ENCODE data around the gene KSR1. TPM values are rescaled to one million over a fixed set of nuclear protein-coding genes. Genes with fewer than 3 reads are reported as not detected.
"Not testable (repeated sequence)": the region's sequence is repeated elsewhere in the genome, so short reads cannot be mapped to it uniquely, and the experiment has no call there.

Gene KSR1
- total and polyA plus RNA-seq, 11 donors, result 6.1 to 31.1 (median 7.5) TPM

GRCh38 chr17:27462149-27462548, 5.9 kb downstream of the KSR1 start:
- intact Hi-C loops (cut with DNase I), result loop anchor here in 1 of 10 donors (10.0 kb wide), 1 partner anchor 53 kb away; no protein-coding TSS in a partner anchor
- Histone ChIP-seq H3K9me3 (no peaks in the 10 kb centered on the region), H3K27ac (no peak overlapping the region), H3K36me3 (peaks cover 0 to 2% (median 0%) of the 10 kb centered on the region in 9 donors), H3K27me3 (no peaks in the 10 kb centered on the region), H3K4me1 (peaks cover 0 to 80% (median 23%) of the 10 kb centered on the region in 12 donors), H3K4me3 (no peak overlapping the region)
- no peak for DNase-seq
- ATAC-seq, result no peak
- 89 to 94% (median 92%) methylated on average over 6 of the region's 6 CpGs for WGBS, 4 donors
- TF ChIP-seq CTCF (IDR thresholded peaks at IDR 0.05) (no peak), POLR2A (IDR thresholded peaks at IDR 0.05) (no peak)

- no peak for ATAC-seq
- intact Hi-C loops (cut with DNase I), result loop anchor here in 1 of 10 donors (10.0 kb wide), 1 partner anchor 52 kb away; no protein-coding TSS in a partner anchor
Observed at GRCh38 chr17:27462714-27463113, 6.5 kb downstream of the KSR1 start.

GRCh38 chr17:27463235-27463677, 7.0 kb downstream of the KSR1 start:
- ATAC-seq, result no peak
- Histone ChIP-seq H3K9me3 (no peaks in the 10 kb centered on the region), H3K4me3 (no peak overlapping the region), H3K4me1 (peaks cover 0 to 74% (median 20%) of the 10 kb centered on the region in 12 donors), H3K27ac (no peak overlapping the region), H3K27me3 (no peaks in the 10 kb centered on the region), H3K36me3 (peaks cover 0 to 2% (median 0%) of the 10 kb centered on the region in 9 donors)
- TF ChIP-seq POLR2A (IDR thresholded peaks at IDR 0.05) (no peak), CTCF (IDR thresholded peaks at IDR 0.05) (no peak)
- DNase-seq, result no peak
- WGBS, 4 donors, result 96 to 99% (median 97%) methylated on average over 4 of the region's 4 CpGs
- intact Hi-C loops (cut with DNase I), result loop anchor here in 1 of 10 donors (10.0 kb wide), 1 partner anchor 52 kb away; no protein-coding TSS in a partner anchor

More at GRCh38 chr17:27462714-27463113, 6.5 kb downstream of the KSR1 start:
- Histone ChIP-seq H3K9me3 (no peaks in the 10 kb centered on the region), H3K4me1 (peaks cover 0 to 80% (median 23%) of the 10 kb centered on the region in 12 donors), H3K27ac (no peak overlapping the region), H3K36me3 (peaks cover 0 to 2% (median 0%) of the 10 kb centered on the region in 9 donors), H3K27me3 (no peaks in the 10 kb centered on the region), H3K4me3 (no peak overlapping the region)
- WGBS, 4 donors, result 92 to 95% (median 95%) methylated on average over 3 of the region's 3 CpGs
- DNase-seq, result no peak
- TF ChIP-seq POLR2A (IDR thresholded peaks at IDR 0.05), result no peak
- no peak for TF ChIP-seq CTCF (IDR thresholded peaks at IDR 0.05)

- H3K27ac ChIP-seq, H3K27me3 ChIP-seq, H3K9me3 ChIP-seq, ATAC-seq, DNase-seq, H3K4me3 ChIP-seq, H3K36me3 ChIP-seq: not testable (repeated sequence)
- intact Hi-C loops (cut with DNase I), result loop anchor here in 1 of 10 donors (10.0 kb wide), 1 partner anchor 51 kb away; no protein-coding TSS in a partner anchor
- peaks cover 0 to 69% (median 16%) of the 10 kb centered on the region in 12 donors for H3K4me1 ChIP-seq
- WGBS, 4 donors, result 85 to 97% (median 94%) methylated on average over 3 of the region's 3 CpGs
Observed at GRCh38 chr17:27464019-27464418, 7.8 kb downstream of the KSR1 start.
